GM23338 (cell line): ENCODE measurements around the gene SHISA9. TPM values are rescaled to one million over a fixed set of nuclear protein-coding genes. Genes with fewer than 3 reads are reported as not detected.

ENCODE experiments used
- ATAC-seq: fragments of 200-7000 bp; cut with Tn5 transposase; 3 replicates; pipeline ENCODE4 v1.9.1; 2020
- DNase-seq: peaks from one replicate; pipeline ENCODE4 v3.0.0-alpha.2; 2015; ENCODE audit warnings: low spot score
- H2AFZ ChIP-seq: fragments of 200-600 bp; sonication (generic); 2 replicates; pipeline ENCODE4 v1.8.0; 2016; ENCODE audit warnings: antibody characterized with exemption, mild to moderate bottlenecking, moderate library complexity
- H3F3A ChIP-seq: fragments of 200-600 bp; sonication (generic); replicated peaks from 2 replicates; pipeline ENCODE4 v1.8.0; 2017; ENCODE audit warnings: antibody characterized with exemption, mixed run types, low read depth
- H3K27ac ChIP-seq: fragments of 200-600 bp; sonication (generic); 2 replicates; pipeline ENCODE4 v1.6.1; 2016; ENCODE audit warnings: low read depth
- H3K27me3 ChIP-seq: fragments of 200-600 bp; sonication (generic); 2 replicates; pipeline ENCODE4 v1.8.0; 2016; ENCODE audit warnings: mild to moderate bottlenecking, mixed run types, moderate library complexity; ENCODE audit not compliant: insufficient read depth
- H3K36me3 ChIP-seq: fragments of 200-600 bp; sonication (generic); 2 replicates; pipeline ENCODE4 v1.8.0; 2016; ENCODE audit warnings: mild to moderate bottlenecking; ENCODE audit not compliant: insufficient read depth
- H3K4me1 ChIP-seq: fragments of 200-600 bp; sonication (generic); 2 replicates; pipeline ENCODE4 v1.8.0; 2016; ENCODE audit warnings: mild to moderate bottlenecking, moderate library complexity; ENCODE audit not compliant: insufficient read depth
- H3K4me2 ChIP-seq: fragments of 200-600 bp; sonication (generic); 2 replicates; pipeline ENCODE4 v1.7.1; 2017; ENCODE audit warnings: mixed run types
- H3K4me3 ChIP-seq: fragments of 200-600 bp; sonication (generic); 2 replicates; pipeline ENCODE4 v1.6.1; 2016; ENCODE audit warnings: mixed run types
- H3K79me2 ChIP-seq: fragments of 200-600 bp; sonication (generic); replicated peaks from 2 replicates; pipeline ENCODE4 v1.8.0; 2017; ENCODE audit warnings: mild to moderate bottlenecking; ENCODE audit not compliant: insufficient read depth
- H3K9me2 ChIP-seq: fragments of 200-600 bp; sonication (generic); 2 replicates; pipeline ENCODE4 v1.8.0; 2017; ENCODE audit not compliant: insufficient read depth
- H4K20me1 ChIP-seq: fragments of 200-600 bp; sonication (generic); replicated peaks from 2 replicates; pipeline ENCODE4 v1.8.0; 2017; ENCODE audit warnings: mild to moderate bottlenecking; ENCODE audit not compliant: insufficient read depth
- H3K27ac Mint-ChIP-seq: 2 replicates; pipeline ENCODE4 v1.8.0; 2020; ENCODE audit warnings: inconsistent platforms, mild to moderate bottlenecking, moderate library complexity, mixed read lengths
- H3K27me3 Mint-ChIP-seq: 3 replicates; pipeline ENCODE4 v1.8.0; 2022; ENCODE audit warnings: low read depth, mild to moderate bottlenecking, moderate library complexity, mixed read lengths, inconsistent platforms; ENCODE audit not compliant: insufficient read depth, poor library complexity
- H3K36me3 Mint-ChIP-seq: 3 replicates; pipeline ENCODE4 v1.8.0; 2021; ENCODE audit warnings: low read depth, mild to moderate bottlenecking, inconsistent platforms, moderate library complexity, mixed read lengths
- H3K4me1 Mint-ChIP-seq: 3 replicates; pipeline ENCODE4 v1.8.0; 2020; ENCODE audit warnings: mild to moderate bottlenecking, inconsistent platforms, mixed read lengths
- H3K4me3 Mint-ChIP-seq: 3 replicates; pipeline ENCODE4 v1.8.0; 2021; ENCODE audit warnings: moderate library complexity, mild to moderate bottlenecking, inconsistent platforms, mixed read lengths
- H3K9me3 Mint-ChIP-seq: 3 replicates; pipeline ENCODE4 v1.8.0; 2020; ENCODE audit warnings: moderate library complexity, mild to moderate bottlenecking, inconsistent platforms, mixed read lengths
- ETS1 ChIP-seq: IDR thresholded peaks from 2 replicates; pipeline ENCODE4 v1.6.1; 2016; ENCODE audit warnings: antibody characterized with exemption
- EZH2 ChIP-seq: fragments of 200-600 bp; sonication (generic); IDR thresholded peaks from one replicate; pipeline ENCODE4 v1.8.0; 2017; ENCODE audit warnings: antibody characterized with exemption, mild to moderate bottlenecking, low read depth; ENCODE audit not compliant: unreplicated experiment
- EZH2phosphoT487 ChIP-seq: fragments of 200-600 bp; sonication (generic); IDR thresholded peaks from one replicate; pipeline ENCODE4 v1.8.1; 2018; ENCODE audit warnings: antibody characterized with exemption; ENCODE audit not compliant: unreplicated experiment
- NANOG ChIP-seq: IDR thresholded peaks from 2 replicates; pipeline ENCODE4 v1.6.1; 2016; ENCODE audit warnings: antibody characterized with exemption, borderline replicate concordance
- STAT1 ChIP-seq: IDR thresholded peaks from one replicate; pipeline ENCODE4 v1.6.1; 2016; ENCODE audit warnings: antibody characterized with exemption; ENCODE audit not compliant: unreplicated experiment
- ZNF462 ChIP-seq: fragments of 250-450 bp; sonication (Bioruptor Pico); IDR thresholded peaks from 2 replicates; pipeline ENCODE4 v1.5.0; 2020; ENCODE audit warnings: mild to moderate bottlenecking, moderate library complexity
- polyA plus RNA-seq: library from polyadenylated mRNA; unstranded; fragments of >200 nt; fragmentation: Nextera tagmentation; extraction: Ambion mirVana; gene quantifications from 2 replicates; pipeline ENCODE4 v1.2.1, GENCODE V29; 2016
- total RNA-seq: library from RNA; depleted of rRNA; stranded (reverse); fragments of >200 nt; shearing (Covaris generic); gene quantifications from 2 replicates; pipeline ENCODE4 v1.2.3, GENCODE V29; 2014

The SHISA9 gene
- total and polyA plus RNA-seq, 2 experiments from 2014 or later = 10.4 to 45.6 TPM

GRCh38 chr16:13150181-13150885, 248.9 kb downstream of the SHISA9 start:
- no peak for ATAC-seq
- no peaks in the 10 kb centered on the region for H3K36me3 Mint-ChIP-seq
- H3K4me3 ChIP-seq = no peak overlapping the region
- no peaks in the 10 kb centered on the region for H3K9me3 Mint-ChIP-seq
- peaks cover 2% of the 10 kb centered on the region for H3K27me3 Mint-ChIP-seq
- peaks cover 20% of the 10 kb centered on the region for H3K79me2 ChIP-seq
- no peak for TF ChIP-seq EZH2phosphoT487
- no peak for TF ChIP-seq ETS1
- TF ChIP-seq EZH2 = no peak
- no peak for TF ChIP-seq ZNF462 (CRISPR knock-in tag)
- no peak for TF ChIP-seq NANOG
- no peak for TF ChIP-seq STAT1
- no peak overlapping the region for H3K27ac ChIP-seq
- H3K4me3 Mint-ChIP-seq = no peak overlapping the region
- no peaks in the 10 kb centered on the region for H3K27me3 ChIP-seq
- no peaks in the 10 kb centered on the region for H3F3A ChIP-seq
- peaks cover 31% of the 10 kb centered on the region for H3K4me1 ChIP-seq
- no peak overlapping the region for H3K4me2 ChIP-seq
- H3K9me2 ChIP-seq = no peaks in the 10 kb centered on the region
- no peaks in the 10 kb centered on the region for H3K36me3 ChIP-seq
- peaks cover 37% of the 10 kb centered on the region for H3K4me1 Mint-ChIP-seq
- DNase-seq = no peak
- no peak overlapping the region for H3K27ac Mint-ChIP-seq
- H2AFZ ChIP-seq = no peak overlapping the region
- H4K20me1 ChIP-seq = no peaks in the 10 kb centered on the region
